Testis (tissue), 3 donors: ENCODE data around the gene STAT5B. TPM values are rescaled to one million over a fixed set of nuclear protein-coding genes. Genes with fewer than 3 reads are reported as not detected.
"Not testable (repeated sequence)": the region's sequence is repeated elsewhere in the genome, so short reads cannot be mapped to it uniquely, and the experiment has no call there.

ENCODE experiments used
- DNase-seq: peaks from one replicate; pipeline ENCODE4 v3.0.0-alpha.2; 2019
- H3K27ac ChIP-seq, 2 donors: fragments of 200-600 bp; sonication (generic); one replicate each; pipeline ENCODE4 v1.5.1; 2019
- H3K27me3 ChIP-seq: fragments of 200-600 bp; sonication (generic); one replicate; pipeline ENCODE4 v1.5.1; 2019
- H3K36me3 ChIP-seq: fragments of 200-600 bp; sonication (generic); one replicate; pipeline ENCODE4 v1.5.1; 2017; ENCODE audit warnings: low read depth; ENCODE audit errors: missing control alignments
- H3K4me1 ChIP-seq: fragments of 200-600 bp; sonication (generic); one replicate; pipeline ENCODE4 v1.5.1; 2019
- H3K4me3 ChIP-seq, 2 donors: fragments of 200-600 bp; sonication (generic); one replicate each; pipeline ENCODE4 v1.5.1; 2017 to 2019
- H3K9me3 ChIP-seq: fragments of 200-600 bp; sonication (generic); one replicate; pipeline ENCODE4 v1.5.1; 2017
- POLR2A ChIP-seq: fragments of 450-650 bp; IDR thresholded peaks from one replicate; pipeline ENCODE4 v1.6.1; 2017; ENCODE audit warnings: antibody characterized with exemption, mild to moderate bottlenecking, moderate library complexity
- WGBS, 2 donors: methylation state at CpG; one replicate each; pipeline ENCODE4 v1.1.5; 2018; 5-methylcytosine and 5-hydroxymethylcytosine counted together
- intact Hi-C: fragments of 100-400 bp; cut with DNase I; formaldehyde crosslinking; loops from one replicate; pipeline ENCODE4 v1.15.1; 2023; ENCODE audit warnings: low total_unique reads
- polyA plus RNA-seq: library from polyadenylated mRNA; stranded (reverse); fragments of 350-450 nt; fragmentation: Illumina TruSeq; extraction: RNeasy Lipid Tissue Mini Kit (QIAGEN cat#74804); gene quantifications from one replicate; pipeline ENCODE4 v1.2.3, GENCODE V29; 2014; ENCODE audit warnings: low read depth, low replicate concordance; ENCODE audit not compliant: insufficient read depth
- total RNA-seq, 2 donors: library from RNA; depleted of rRNA; stranded (reverse); fragments of >200 nt; gene quantifications; one replicate each; pipeline ENCODE4 v1.2.3, GENCODE V29; 2016
- TF ChIP-seq, protein P1 (sequence below), 3 experiments: fragments of 450-650 bp in 2 of 3; fragments of 200-600 bp in 1 of 3; sonication (generic) in 1 of 3; IDR thresholded peaks; one replicate each; pipeline ENCODE4 v1.5.1; 2016 to 2019; ENCODE audit warnings: antibody characterized with exemption in 3 of 3, mild to moderate bottlenecking in 2 of 3, moderate library complexity in 1 of 3

Gene STAT5B
- total and polyA plus RNA-seq, 3 donors from 2014 or later = 65.9 to 81.5 (median 66.0) TPM

DNA sequence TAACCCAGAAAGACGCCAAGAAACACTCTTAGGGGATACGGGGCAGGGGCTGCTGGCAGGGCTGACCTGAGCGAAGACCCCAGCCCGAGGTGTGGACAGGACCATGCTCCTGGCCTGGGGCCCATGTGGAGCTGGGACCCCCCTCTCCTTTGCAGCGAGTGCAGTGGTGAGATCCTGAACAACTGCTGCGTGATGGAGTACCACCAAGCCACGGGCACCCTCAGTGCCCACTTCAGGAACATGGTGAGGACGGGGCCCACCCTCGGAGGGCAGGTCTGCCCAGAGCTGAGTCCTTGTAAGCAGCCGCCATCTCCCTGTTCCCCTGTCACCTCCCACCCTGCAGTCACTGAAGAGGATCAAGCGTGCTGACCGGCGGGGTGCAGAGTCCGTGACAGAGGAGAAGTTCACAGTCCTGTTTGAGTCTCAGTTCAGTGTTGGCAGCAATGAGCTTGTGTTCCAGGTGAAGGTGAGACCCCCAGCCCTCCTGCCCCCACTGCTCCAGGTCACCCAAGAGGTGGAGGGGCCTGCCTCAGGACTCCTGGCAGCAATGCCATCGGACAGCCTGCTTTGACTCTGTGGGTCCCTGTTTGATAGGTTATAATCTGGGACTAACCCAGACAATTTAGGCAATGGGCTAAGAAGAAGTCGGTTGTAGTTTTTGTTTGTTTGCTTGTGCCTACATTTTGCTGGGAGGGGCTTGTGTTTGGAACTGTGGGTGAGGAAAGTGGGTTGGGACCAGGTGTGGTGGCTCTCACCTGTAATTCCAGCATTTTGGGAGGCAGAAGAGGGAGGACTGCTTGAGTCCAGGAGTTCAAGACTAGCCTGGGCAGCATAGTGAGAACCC is 28.2 kb upstream of the STAT5B start:
- H3K9me3 ChIP-seq = no peaks in the 10 kb centered on the region
- no peak for DNase-seq
- H3K4me3 ChIP-seq = no peak overlapping the region
- H3K27ac ChIP-seq = no peak overlapping the region
- intact Hi-C loops = no loop called here
- no peaks in the 10 kb centered on the region for H3K36me3 ChIP-seq
- 86 to 94% methylated on average over 9 to 16 of the region's 16 CpGs for WGBS, 2 donors
- H3K4me1 ChIP-seq = peaks cover 15% of the 10 kb centered on the region
- no peaks in the 10 kb centered on the region for H3K27me3 ChIP-seq
- TF ChIP-seq, protein P1, sequence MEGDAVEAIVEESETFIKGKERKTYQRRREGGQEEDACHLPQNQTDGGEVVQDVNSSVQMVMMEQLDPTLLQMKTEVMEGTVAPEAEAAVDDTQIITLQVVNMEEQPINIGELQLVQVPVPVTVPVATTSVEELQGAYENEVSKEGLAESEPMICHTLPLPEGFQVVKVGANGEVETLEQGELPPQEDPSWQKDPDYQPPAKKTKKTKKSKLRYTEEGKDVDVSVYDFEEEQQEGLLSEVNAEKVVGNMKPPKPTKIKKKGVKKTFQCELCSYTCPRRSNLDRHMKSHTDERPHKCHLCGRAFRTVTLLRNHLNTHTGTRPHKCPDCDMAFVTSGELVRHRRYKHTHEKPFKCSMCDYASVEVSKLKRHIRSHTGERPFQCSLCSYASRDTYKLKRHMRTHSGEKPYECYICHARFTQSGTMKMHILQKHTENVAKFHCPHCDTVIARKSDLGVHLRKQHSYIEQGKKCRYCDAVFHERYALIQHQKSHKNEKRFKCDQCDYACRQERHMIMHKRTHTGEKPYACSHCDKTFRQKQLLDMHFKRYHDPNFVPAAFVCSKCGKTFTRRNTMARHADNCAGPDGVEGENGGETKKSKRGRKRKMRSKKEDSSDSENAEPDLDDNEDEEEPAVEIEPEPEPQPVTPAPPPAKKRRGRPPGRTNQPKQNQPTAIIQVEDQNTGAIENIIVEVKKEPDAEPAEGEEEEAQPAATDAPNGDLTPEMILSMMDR (IDR thresholded peaks at IDR 0.05) = no peak
- no peak for TF ChIP-seq POLR2A

DNA sequence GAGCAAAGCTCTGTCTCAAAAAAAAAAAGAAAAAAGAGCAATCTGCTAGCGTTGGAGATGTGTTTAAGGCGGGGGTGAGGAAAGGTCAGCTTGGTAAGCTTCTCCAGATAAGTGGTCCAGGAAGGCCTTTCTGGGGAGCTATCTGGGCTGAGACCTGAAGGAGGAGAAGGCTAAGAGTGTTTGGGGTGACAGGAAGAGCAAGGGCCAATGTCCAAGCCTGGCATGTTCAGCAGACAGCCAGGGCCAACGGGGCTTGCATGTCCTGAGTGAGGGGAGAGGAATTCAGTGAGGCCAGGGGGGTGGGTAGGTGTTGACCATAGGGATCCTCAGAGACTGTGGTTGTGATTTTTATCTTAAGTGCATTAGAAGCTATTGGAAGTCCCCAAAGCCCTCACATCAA is 27.5 kb upstream of the STAT5B start:
- TF ChIP-seq POLR2A = no peak
- TF ChIP-seq, protein P1 (IDR thresholded peaks at IDR 0.05) = no peak
- intact Hi-C loops = no loop called here
- Histone ChIP-seq H3K9me3 (no peaks in the 10 kb centered on the region), H3K36me3 (no peaks in the 10 kb centered on the region), H3K27me3 (no peaks in the 10 kb centered on the region), H3K27ac (no peak overlapping the region), H3K4me1 (peaks cover 10% of the 10 kb centered on the region), H3K4me3 (no peak overlapping the region)
- WGBS, 2 donors = 74 to 86% methylated on average over 3 of the region's 3 CpGs
- DNase-seq = no peak

DNA sequence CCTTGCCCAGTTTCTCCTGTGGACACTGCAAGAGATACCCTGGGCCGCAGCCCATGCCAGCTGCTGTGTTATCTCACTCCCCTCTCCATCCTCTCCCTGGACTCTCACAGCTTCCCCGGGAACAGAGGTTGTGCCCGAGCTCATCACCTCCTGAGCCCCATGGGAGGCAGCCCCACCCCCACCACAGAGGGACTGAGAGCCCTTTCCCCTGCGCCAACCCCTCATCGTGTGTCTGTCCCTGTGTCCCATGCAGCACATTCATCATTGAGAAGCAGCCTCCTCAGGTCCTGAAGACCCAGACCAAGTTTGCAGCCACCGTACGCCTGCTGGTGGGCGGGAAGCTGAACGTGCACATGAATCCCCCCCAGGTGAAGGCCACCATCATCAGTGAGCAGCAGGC is 24.8 kb upstream of the STAT5B start:
- no peaks in the 10 kb centered on the region for H3K27me3 ChIP-seq
- no peaks in the 10 kb centered on the region for H3K4me1 ChIP-seq
- no peak overlapping the region for H3K4me3 ChIP-seq
- H3K36me3 ChIP-seq = no peaks in the 10 kb centered on the region
- no peaks in the 10 kb centered on the region for H3K9me3 ChIP-seq
- no peak overlapping the region for H3K27ac ChIP-seq
- WGBS, 2 donors = 81 to 82% methylated on average over 5 to 9 of the region's 9 CpGs
- intact Hi-C loops = no loop called here
- TF ChIP-seq, protein P1 (IDR thresholded peaks at IDR 0.05) = no peak
- no peak for TF ChIP-seq POLR2A
- DNase-seq = no peak

DNA sequence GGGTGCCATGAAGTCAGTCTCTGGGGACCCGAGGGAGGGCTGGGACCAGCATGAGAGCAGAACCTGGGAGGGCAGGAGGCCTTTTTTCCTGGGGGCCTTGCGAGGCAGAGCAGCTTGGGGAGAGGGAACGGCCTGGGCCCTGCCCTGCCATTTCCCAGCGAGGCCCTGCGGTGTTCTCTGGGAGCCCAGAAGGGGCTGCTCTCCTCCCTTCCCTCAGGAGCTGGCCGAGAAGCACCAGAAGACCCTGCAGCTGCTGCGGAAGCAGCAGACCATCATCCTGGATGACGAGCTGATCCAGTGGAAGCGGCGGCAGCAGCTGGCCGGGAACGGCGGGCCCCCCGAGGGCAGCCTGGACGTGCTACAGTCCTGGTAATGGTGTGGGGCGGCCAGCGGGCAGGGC is 23.7 kb upstream of the STAT5B start:
- H3K4me3 ChIP-seq, H3K36me3 ChIP-seq, H3K4me1 ChIP-seq, DNase-seq, intact Hi-C loops, H3K9me3 ChIP-seq, H3K27ac ChIP-seq, H3K27me3 ChIP-seq: not testable (repeated sequence)
- no CpG with 5 or more reads among the region's 17 CpGs for WGBS, 2 donors

DNA sequence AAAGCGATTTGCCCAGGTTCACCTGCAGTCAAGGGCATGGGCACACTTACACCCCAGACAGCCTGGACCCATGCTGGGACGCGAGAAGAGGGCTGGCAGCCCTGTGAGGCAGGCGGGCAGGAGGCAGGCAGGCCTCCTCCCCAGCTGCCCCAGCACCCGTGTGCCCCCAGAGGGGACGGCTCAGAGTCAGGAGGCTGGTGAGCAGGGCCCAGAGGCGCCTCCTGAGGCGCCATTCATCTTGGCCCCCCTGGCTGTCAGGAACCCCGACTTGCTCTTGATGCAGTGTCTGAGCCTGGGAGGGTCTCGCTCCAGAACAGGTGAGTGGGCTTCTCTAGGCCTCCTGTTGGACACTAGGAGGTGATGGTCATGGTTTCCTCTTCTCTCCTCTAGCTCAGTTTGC is 23.2 kb upstream of the STAT5B start:
- H3K36me3 ChIP-seq = not testable (repeated sequence)

DNA sequence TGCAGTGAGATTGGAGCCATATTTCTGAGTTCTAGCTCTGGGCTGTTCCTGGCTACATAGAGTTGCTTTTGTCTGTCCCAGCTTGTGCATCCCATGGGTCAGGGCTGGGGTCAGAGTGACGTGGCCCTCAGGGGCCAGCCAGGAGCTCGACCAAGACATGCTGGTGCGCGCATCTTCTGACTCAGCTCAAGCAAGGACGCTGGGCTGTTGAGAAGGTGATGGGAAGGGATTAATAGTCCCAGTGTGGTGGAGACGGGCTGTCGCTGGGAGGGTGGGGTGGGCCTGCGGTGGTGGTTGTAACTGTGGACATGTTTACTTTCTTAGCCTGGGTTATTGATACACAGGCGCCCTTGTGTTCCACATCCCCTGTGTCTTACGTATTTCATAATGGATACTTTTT is 21.6 kb upstream of the STAT5B start:
- H3K27me3 ChIP-seq, H3K9me3 ChIP-seq, H3K27ac ChIP-seq, DNase-seq, H3K36me3 ChIP-seq, intact Hi-C loops, H3K4me1 ChIP-seq, H3K4me3 ChIP-seq: not testable (repeated sequence)
- 88% methylated on average over 5 to 10 of the region's 10 CpGs for WGBS, 2 donors

More for the DNA sequence above, 23.2 kb upstream of the STAT5B start:
- H3K9me3 ChIP-seq, H3K4me1 ChIP-seq, H3K4me3 ChIP-seq, intact Hi-C loops, H3K27me3 ChIP-seq, H3K27ac ChIP-seq, DNase-seq: not testable (repeated sequence)
- 95% methylated on average over 10 of the region's 10 CpGs; no CpG with 5 or more reads in 1 of the 2 donors for WGBS, 2 donors
